ENCODE results near the gene PTPN3.

Gene PTPN3

GRCh38 chr9:109459423-109459822 lies 38.7 kb downstream of the PTPN3 start:
- TF ChIP-seq CEBPB (IDR thresholded peaks at IDR 0.05), result no peak

- no peak for TF ChIP-seq TEAD4 (IDR thresholded peaks at IDR 0.05)
- TF ChIP-seq ZBTB7A (IDR thresholded peaks at IDR 0.05; ENCODE audit: low read depth), result no peak
- TF ChIP-seq EGR1 (IDR thresholded peaks at IDR 0.05), result no peak
These were observed 39.5 kb downstream of the PTPN3 start for GRCh38 chr9:109458453-109459211.

- TF ChIP-seq TEAD4 (IDR thresholded peaks at IDR 0.05) (no peak), NFIC (IDR thresholded peaks at IDR 0.05) (no peak)
These were observed 41.3 kb downstream of the PTPN3 start for GRCh38 chr9:109456811-109457210.

GRCh38 chr9:109455861-109456260 lies 42.2 kb downstream of the PTPN3 start:
- TF ChIP-seq TAF1 (IDR thresholded peaks at IDR 0.05; ENCODE audit: low read depth) (no peak), TEAD4 (IDR thresholded peaks at IDR 0.05) (no peak), CREB1 (IDR thresholded peaks at IDR 0.05; ENCODE audit: low read depth) (no peak), EGR1 (IDR thresholded peaks at IDR 0.05) (no peak), RAD21 (IDR thresholded peaks at IDR 0.05; ENCODE audit: low read depth) (no peak), FOXM1 (IDR thresholded peaks at IDR 0.05; ENCODE audit: borderline replicate concordance, low read depth) (no peak), TCF12 (IDR thresholded peaks at IDR 0.05; ENCODE audit: low read depth) (no peak), ZBTB7A (IDR thresholded peaks at IDR 0.05; ENCODE audit: low read depth) (no peak), USF1 (IDR thresholded peaks at IDR 0.05) (no peak), CEBPB (IDR thresholded peaks at IDR 0.05) (no peak), MAX (IDR thresholded peaks at IDR 0.05) (no peak), EP300 (IDR thresholded peaks at IDR 0.05; ENCODE audit: borderline replicate concordance) (no peak), REST (IDR thresholded peaks at IDR 0.05; ENCODE audit: low read depth) (no peak), YY1 (IDR thresholded peaks at IDR 0.05; ENCODE audit: low read depth) (no peak), NFIC (IDR thresholded peaks at IDR 0.05) (no peak)

- TF ChIP-seq EGR1 (IDR thresholded peaks at IDR 0.05) (no peak), TCF12 (IDR thresholded peaks at IDR 0.05; ENCODE audit: low read depth) (no peak), CEBPB (IDR thresholded peaks at IDR 0.05) (no peak), NFIC (IDR thresholded peaks at IDR 0.05) (no peak), ZBTB7A (IDR thresholded peaks at IDR 0.05; ENCODE audit: low read depth) (no peak), EP300 (IDR thresholded peaks at IDR 0.05; ENCODE audit: borderline replicate concordance) (no peak), TAF1 (IDR thresholded peaks at IDR 0.05; ENCODE audit: low read depth) (no peak), RAD21 (IDR thresholded peaks at IDR 0.05; ENCODE audit: low read depth) (no peak), CREB1 (IDR thresholded peaks at IDR 0.05; ENCODE audit: low read depth) (no peak)
These were observed 42.7 kb downstream of the PTPN3 start for GRCh38 chr9:109455391-109455790.

GRCh38 chr9:109454601-109455155 lies 43.4 kb downstream of the PTPN3 start:
- TF ChIP-seq TCF12 (IDR thresholded peaks at IDR 0.05; ENCODE audit: low read depth) (no peak), YY1 (IDR thresholded peaks at IDR 0.05; ENCODE audit: low read depth) (no peak)

- no peak for TF ChIP-seq REST (IDR thresholded peaks at IDR 0.05; ENCODE audit: low read depth)
These were observed 44.1 kb downstream of the PTPN3 start for GRCh38 chr9:109454041-109454440.

- TF ChIP-seq FOXM1 (IDR thresholded peaks at IDR 0.05; ENCODE audit: borderline replicate concordance, low read depth) (no peak), TAF1 (IDR thresholded peaks at IDR 0.05; ENCODE audit: low read depth) (no peak), TEAD4 (IDR thresholded peaks at IDR 0.05) (no peak), USF1 (IDR thresholded peaks at IDR 0.05) (no peak)
These were observed 44.8 kb downstream of the PTPN3 start for GRCh38 chr9:109453210-109453842.
